Pancreas (tissue), 10 donors: ENCODE measurements around the gene NCK1. TPM values are rescaled to one million over a fixed set of nuclear protein-coding genes. Genes with fewer than 3 reads are reported as not detected.

Source experiments
- ATAC-seq, 4 donors: fragments of 200-7000 bp; cut with Tn5 transposase; one replicate each; pipeline versions ENCODE4 v1.8.0 to v1.9.1; 2020; ENCODE audit warnings: mild to moderate bottlenecking in 4 of 4, moderate library complexity in 4 of 4
- DNase-seq, 6 donors: peaks; one replicate each; pipeline ENCODE4 v3.0.0-alpha.2; 2020
- FAIRE-seq: peaks from 2 replicates; lab custom pipeline; 2012; peaks lifted over from hg19 to GRCh38; lab: Jason Lieb, UNC
- H3K27ac ChIP-seq, 4 donors: fragments of 200-600 bp; sonication (generic); 1 replicate in 3 of 4; 2 replicates in 1 of 4; pipeline versions ENCODE4 v1.5.0 to v1.8.0; 2020
- H3K27me3 ChIP-seq, 4 donors: fragments of 200-600 bp; one replicate each; pipeline ENCODE4 v1.8.0; 2021
- H3K36me3 ChIP-seq, 3 donors: fragments of 200-600 bp; sonication (generic) in 1 of 3; one replicate each; pipeline versions ENCODE4 v1.5.0 to v1.8.0; 2020 to 2021
- H3K4me1 ChIP-seq, 3 donors: fragments of 200-600 bp; one replicate each; pipeline ENCODE4 v1.8.0; 2021
- H3K4me3 ChIP-seq, 4 donors: fragments of 200-600 bp; sonication (generic) in 2 of 4; one replicate each; pipeline versions ENCODE4 v1.5.0 to v1.8.0; 2020 to 2021
- H3K9me3 ChIP-seq, 4 donors: fragments of 200-600 bp; one replicate each; pipeline ENCODE4 v1.8.0; 2021
- WGBS, 2 donors: extraction: QIAGEN DNeasy Blood & Tissue Kit; methylation state at CpG; one replicate each; pipeline ENCODE4 v1.1.7; 2013; 5-methylcytosine and 5-hydroxymethylcytosine counted together
- intact Hi-C, 3 donors: fragments of 100-400 bp; cut with DNase I; formaldehyde crosslinking; loops; one replicate each; pipeline versions ENCODE4 v1.11.1 to v1.14.2; 2022
- polyA plus RNA-seq, 2 donors: library from polyadenylated mRNA; stranded (reverse); fragments of 200-250 nt; gene quantifications; one replicate each; pipeline ENCODE4 v1.2.3, GENCODE V29; 2013
- total RNA-seq, 6 donors: library from RNA; stranded (reverse); fragmentation: NEBNext Ultra II Directional in 4 of 6; extraction: Animal tissue kit (Norgen Biotek cat#: 25700) in 4 of 6; gene quantifications; one replicate each; pipeline versions ENCODE4 v1.2.1 to v1.2.4, GENCODE V29; 2021 to 2023
- TF ChIP-seq, protein P1 (sequence below), 4 donors: fragments of 200-600 bp; sonication (generic) in 3 of 4; IDR thresholded peaks; one replicate each; pipeline versions ENCODE4 v1.5.0 to v1.8.0; 2021; ENCODE audit warnings: antibody characterized with exemption in 4 of 4
- donor health status: healthy with polysubstance abuse.
- donor health status: DM: no; HTN: no; CAD: no; lungs with moderate emphysema.
- donor health status: DM: no; HTN: no; CAD: no.
- donor health status: control.
- donor health status: control.
- donor health status: Bipolar disorder and iron deficiency.
- donor health status: DM: yes; HTN: yes; CAD: no.
- donor health status: DM: no; HTN: no; CAD: no.
- donor health status: DM: no; HTN: no; CAD: no.
- donor health status: DM: yes; HTN: yes; CAD: no.

Gene NCK1
- total and polyA plus RNA-seq, 8 donors, result 5.4 to 28.3 (median 10.8) TPM

DNA sequence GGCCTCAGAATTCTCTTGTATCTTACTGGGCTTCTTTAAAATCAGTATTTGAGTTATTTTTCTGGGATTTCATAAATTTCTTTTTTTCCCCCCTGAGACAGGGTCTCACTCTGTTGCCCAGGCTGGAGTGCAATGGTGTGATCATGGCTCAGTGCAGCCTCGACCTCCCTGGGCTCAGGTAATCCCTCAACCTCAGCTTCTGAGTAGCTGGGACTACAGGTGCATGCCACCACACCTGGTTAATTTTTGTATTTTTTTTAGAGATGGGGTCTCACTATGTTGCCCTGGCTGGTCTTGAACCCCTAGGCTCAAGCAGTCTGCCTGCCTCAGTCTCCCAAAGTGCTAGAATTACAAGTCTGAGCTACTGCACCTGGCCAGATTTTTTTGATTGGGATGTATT, 43.5 kb downstream of the NCK1 start:
- TF ChIP-seq, protein P1, sequence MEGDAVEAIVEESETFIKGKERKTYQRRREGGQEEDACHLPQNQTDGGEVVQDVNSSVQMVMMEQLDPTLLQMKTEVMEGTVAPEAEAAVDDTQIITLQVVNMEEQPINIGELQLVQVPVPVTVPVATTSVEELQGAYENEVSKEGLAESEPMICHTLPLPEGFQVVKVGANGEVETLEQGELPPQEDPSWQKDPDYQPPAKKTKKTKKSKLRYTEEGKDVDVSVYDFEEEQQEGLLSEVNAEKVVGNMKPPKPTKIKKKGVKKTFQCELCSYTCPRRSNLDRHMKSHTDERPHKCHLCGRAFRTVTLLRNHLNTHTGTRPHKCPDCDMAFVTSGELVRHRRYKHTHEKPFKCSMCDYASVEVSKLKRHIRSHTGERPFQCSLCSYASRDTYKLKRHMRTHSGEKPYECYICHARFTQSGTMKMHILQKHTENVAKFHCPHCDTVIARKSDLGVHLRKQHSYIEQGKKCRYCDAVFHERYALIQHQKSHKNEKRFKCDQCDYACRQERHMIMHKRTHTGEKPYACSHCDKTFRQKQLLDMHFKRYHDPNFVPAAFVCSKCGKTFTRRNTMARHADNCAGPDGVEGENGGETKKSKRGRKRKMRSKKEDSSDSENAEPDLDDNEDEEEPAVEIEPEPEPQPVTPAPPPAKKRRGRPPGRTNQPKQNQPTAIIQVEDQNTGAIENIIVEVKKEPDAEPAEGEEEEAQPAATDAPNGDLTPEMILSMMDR (IDR thresholded peaks at IDR 0.05), result no peak

DNA sequence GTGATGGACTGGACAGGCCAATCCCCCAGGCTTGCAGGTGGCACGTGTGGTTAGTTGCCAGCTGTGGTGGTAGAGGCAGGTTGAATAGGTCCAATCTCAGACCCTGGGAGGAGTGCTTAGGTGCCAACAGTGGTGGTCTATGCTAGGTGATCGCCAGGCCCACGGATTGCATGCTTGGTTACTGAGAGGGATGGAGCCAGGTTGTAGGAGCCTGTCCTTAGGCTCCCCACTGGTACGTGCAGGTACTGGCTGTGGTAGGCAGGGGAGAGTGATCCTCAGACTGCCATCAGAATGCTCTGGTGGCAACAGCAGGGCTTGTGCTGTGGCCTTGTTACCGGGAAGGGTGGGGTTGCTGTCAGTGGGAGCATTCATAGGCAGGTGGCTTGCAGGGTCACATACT, 44.7 kb downstream of the NCK1 start:
- no peak overlapping the region for H3K4me3 ChIP-seq

More for the DNA sequence above, 43.5 kb downstream of the NCK1 start:
- FAIRE-seq, result no peak
- DNase-seq, result no peak
- intact Hi-C loops, result no loop called here
- Histone ChIP-seq H3K4me3 (no peak overlapping the region), H3K36me3 (no peaks in the 10 kb centered on the region), H3K9me3 (peaks cover 0 to 4% (median 0%) of the 10 kb centered on the region in 4 donors), H3K4me1 (peaks cover 0 to 14% (median 0%) of the 10 kb centered on the region in 3 donors), H3K27me3 (no peaks in the 10 kb centered on the region), H3K27ac (no peak overlapping the region)
- no peak for ATAC-seq
- 95% methylated on average over 1 of the region's 1 CpG for WGBS, 2 donors

DNA sequence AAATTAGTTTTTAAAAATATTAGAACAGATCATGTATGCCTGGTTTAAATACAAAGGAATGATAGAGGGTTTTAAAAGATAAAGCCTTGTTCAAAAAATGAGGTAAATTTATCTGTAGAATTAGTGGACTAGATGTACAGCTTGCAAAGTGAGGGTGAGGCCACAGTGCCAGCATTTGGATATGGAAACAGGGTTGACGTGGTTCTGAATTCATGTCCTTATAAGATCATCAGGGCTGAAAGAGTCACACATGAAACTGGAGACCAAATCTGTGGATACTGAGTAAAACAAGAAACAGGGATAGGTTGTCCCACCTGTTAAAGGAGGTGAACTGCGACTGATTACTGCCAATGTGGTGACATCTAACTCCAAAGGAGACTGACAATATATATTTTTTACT, 46.3 kb downstream of the NCK1 start:
- TF ChIP-seq, protein P1 (IDR thresholded peaks at IDR 0.05), result no peak
- H3K27me3 ChIP-seq, result no peaks in the 10 kb centered on the region
- 94 to 98% methylated on average over 2 of the region's 2 CpGs for WGBS, 2 donors
- H3K4me1 ChIP-seq, result peaks cover 0 to 14% (median 0%) of the 10 kb centered on the region in 3 donors
- FAIRE-seq, result no peak
- H3K27ac ChIP-seq, result no peak overlapping the region
- H3K36me3 ChIP-seq, result no peaks in the 10 kb centered on the region
- intact Hi-C loops, result no loop called here
- peaks cover 0 to 4% (median 0%) of the 10 kb centered on the region in 4 donors for H3K9me3 ChIP-seq
- no peak for DNase-seq
- no peak for ATAC-seq
- no peak overlapping the region for H3K4me3 ChIP-seq

More for the DNA sequence above, 44.7 kb downstream of the NCK1 start:
- intact Hi-C loops, result no loop called here
- TF ChIP-seq, protein P1 (IDR thresholded peaks at IDR 0.05), result no peak
- peaks cover 0 to 4% (median 0%) of the 10 kb centered on the region in 4 donors for H3K9me3 ChIP-seq
- no peaks in the 10 kb centered on the region for H3K27me3 ChIP-seq
- H3K27ac ChIP-seq, result no peak overlapping the region
- WGBS, 2 donors, result 76% methylated on average over 5 of the region's 5 CpGs
- ATAC-seq (no peak), FAIRE-seq (no peak), DNase-seq (peak in 1 of 6 donors; percentile 34)
- H3K36me3 ChIP-seq, result no peaks in the 10 kb centered on the region
- H3K4me1 ChIP-seq, result peaks cover 0 to 14% (median 0%) of the 10 kb centered on the region in 3 donors

DNA sequence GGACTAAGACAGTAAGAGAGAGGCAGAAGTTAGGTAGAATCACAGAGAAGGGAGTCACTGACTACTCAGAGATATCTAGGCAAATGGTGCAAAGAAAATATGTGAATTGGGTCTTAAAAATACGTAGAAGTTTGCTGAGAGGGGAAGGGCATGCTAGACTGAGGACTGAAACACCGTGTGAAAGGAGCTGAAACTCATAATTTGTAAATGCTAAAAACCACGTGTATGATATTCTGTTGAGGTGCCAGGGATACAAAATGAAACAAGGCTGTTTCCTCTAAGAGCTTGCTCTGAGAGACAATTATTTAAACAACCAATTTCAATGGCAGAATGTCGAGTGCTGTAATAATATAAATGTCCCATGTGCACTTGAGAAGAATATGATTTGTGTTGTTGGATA, 47.2 kb downstream of the NCK1 start:
- H3K4me3 ChIP-seq, result no peak overlapping the region
- TF ChIP-seq, protein P1 (IDR thresholded peaks at IDR 0.05), result no peak
- ATAC-seq (no peak), FAIRE-seq (no peak), DNase-seq (no peak)
- H3K4me1 ChIP-seq, result peaks cover 0 to 14% (median 0%) of the 10 kb centered on the region in 3 donors
- H3K27ac ChIP-seq, result no peak overlapping the region
- H3K9me3 ChIP-seq, result peaks cover 0 to 4% (median 0%) of the 10 kb centered on the region in 4 donors
- H3K36me3 ChIP-seq, result no peaks in the 10 kb centered on the region
- intact Hi-C loops, result no loop called here
- no peaks in the 10 kb centered on the region for H3K27me3 ChIP-seq
- 75 to 82% methylated on average over 4 of the region's 4 CpGs for WGBS, 2 donors

DNA sequence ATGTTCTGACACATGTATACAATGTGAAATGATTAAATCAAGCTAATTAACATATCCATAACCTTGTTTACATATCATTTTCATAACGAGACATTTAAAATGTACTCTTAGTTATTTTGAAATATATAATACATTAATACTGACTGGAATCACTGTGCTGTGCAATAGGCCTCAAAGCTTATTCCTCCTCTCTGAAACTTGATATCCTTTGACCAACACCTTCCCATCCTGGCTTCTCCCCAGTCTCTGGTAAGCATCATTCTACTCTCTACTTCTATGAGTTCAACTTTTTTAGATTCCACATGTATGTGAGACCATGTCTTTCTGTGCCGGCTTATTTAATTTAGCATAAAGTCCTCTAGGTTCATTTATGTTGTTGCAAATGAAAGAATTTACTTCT, 48.7 kb downstream of the NCK1 start:
- FAIRE-seq, result no peak
- intact Hi-C loops, result no loop called here

More for the DNA sequence above, 48.7 kb downstream of the NCK1 start:
- Histone ChIP-seq H3K9me3 (no peaks in the 10 kb centered on the region), H3K4me1 (peaks cover 0 to 14% (median 0%) of the 10 kb centered on the region in 3 donors), H3K27ac (no peak overlapping the region), H3K4me3 (no peak overlapping the region), H3K27me3 (no peaks in the 10 kb centered on the region), H3K36me3 (no peaks in the 10 kb centered on the region)
- ATAC-seq (no peak), DNase-seq (no peak)
- TF ChIP-seq, protein P1 (IDR thresholded peaks at IDR 0.05), result no peak
- WGBS, 2 donors, result 91 to 97% methylated on average over 2 of the region's 2 CpGs
